Lung (tissue), 12 donors: ENCODE measurements around the gene DCDC1. TPM values are rescaled to one million over a fixed set of nuclear protein-coding genes. Genes with fewer than 3 reads are reported as not detected.

Experiments
- ATAC-seq: fragments of 200-7000 bp; cut with Tn5 transposase; one replicate; pipeline ENCODE4 v1.9.1; 2020; ENCODE audit warnings: moderate number of reproducible peaks; ENCODE audit not compliant: insufficient read depth, low FRiP score
- DNase-seq, 3 donors: peaks; one replicate each; pipeline ENCODE4 v3.0.0-alpha.2; 2013 to 2017
- H3K27ac ChIP-seq, 2 donors: one replicate each; pipeline ENCODE4 v1.5.1; 2013; ENCODE audit warnings: mild to moderate bottlenecking in 2 of 2, moderate library complexity in 2 of 2, control low read depth in 1 of 2, inconsistent platforms in 1 of 2, low read depth in 1 of 2, low read length in 1 of 2
- H3K27me3 ChIP-seq, 3 donors: one replicate each; pipeline ENCODE4 v1.5.1; 2013; ENCODE audit warnings: low read length in 2 of 3; ENCODE audit not compliant: control insufficient read depth in 3 of 3, insufficient read depth in 3 of 3
- H3K36me3 ChIP-seq, 4 donors: one replicate each; pipeline ENCODE4 v1.5.1; 2013; ENCODE audit warnings: low read length in 4 of 4, mild to moderate bottlenecking in 1 of 4, moderate library complexity in 1 of 4; ENCODE audit not compliant: control insufficient read depth in 4 of 4, insufficient read depth in 4 of 4
- H3K4me1 ChIP-seq, 5 donors: one replicate each; pipeline ENCODE4 v1.5.1; 2013; ENCODE audit warnings: low read length in 5 of 5, mild to moderate bottlenecking in 2 of 5, moderate library complexity in 1 of 5; ENCODE audit not compliant: control insufficient read depth in 5 of 5, insufficient read depth in 5 of 5
- H3K4me3 ChIP-seq: one replicate; pipeline ENCODE4 v1.5.1; 2013; ENCODE audit warnings: mild to moderate bottlenecking, control low read depth, moderate library complexity
- H3K9ac ChIP-seq, 2 donors: one replicate each; pipeline ENCODE4 v1.5.1; 2013; ENCODE audit warnings: low read length in 2 of 2, control low read depth in 1 of 2; ENCODE audit not compliant: insufficient read depth in 1 of 2
- H3K9me3 ChIP-seq, 4 donors: one replicate each; pipeline ENCODE4 v1.5.1; 2013; ENCODE audit warnings: low read length in 3 of 4, mild to moderate bottlenecking in 1 of 4, moderate library complexity in 1 of 4; ENCODE audit not compliant: control insufficient read depth in 4 of 4, insufficient read depth in 3 of 4
- CTCF ChIP-seq: IDR thresholded peaks from 2 replicates; pipeline ENCODE4 v1.5.1; 2012; ENCODE audit warnings: mild to moderate bottlenecking; ENCODE audit errors: control extremely low read depth, extremely low read depth
- WGBS, 2 donors: extraction: QIAGEN DNeasy Blood & Tissue Kit; methylation state at CpG; one replicate each; pipeline ENCODE4 v1.1.7; 2013; 5-methylcytosine and 5-hydroxymethylcytosine counted together
- polyA plus RNA-seq, 2 donors: library from polyadenylated mRNA; stranded (reverse); fragments of 200-250 nt; gene quantifications; one replicate each; pipeline ENCODE4 v1.2.1, GENCODE V29; 2013
- total RNA-seq, 2 donors: library from RNA; depleted of rRNA in 1 of 2; stranded (reverse); fragments of >200 nt in 1 of 2; gene quantifications; one replicate each; pipeline ENCODE4 v1.2.1, GENCODE V29; 2014 to 2021
- donor health status: control.
- donor health status: control.
- donor health status: Bipolar disorder and iron deficiency.
- donor health status: healthy.
- donor health status: DM: yes; HTN: yes; CAD: no.

DCDC1 gene
- total and polyA plus RNA-seq, 4 donors = 0.47 to 20.6 (median 4.7) TPM

DNA sequence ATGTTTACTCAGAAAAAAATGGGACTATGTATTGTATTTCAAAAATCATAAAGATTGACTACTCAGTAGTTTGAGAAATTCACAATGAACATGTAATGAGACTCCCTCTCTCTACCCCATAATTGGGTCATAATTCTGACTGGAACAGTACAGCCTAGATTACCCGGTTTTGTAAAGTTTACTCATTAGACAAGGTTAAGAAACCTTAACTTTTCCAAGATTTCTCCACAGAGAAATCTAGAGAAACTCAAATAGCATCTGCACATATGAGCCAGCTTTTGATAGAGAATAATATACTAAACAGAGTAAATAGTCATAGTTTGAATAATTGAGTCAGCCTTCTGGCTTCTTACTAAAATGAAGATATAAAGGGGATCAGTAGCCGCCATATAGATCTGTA lies 452.3 kb downstream of the DCDC1 start:
- no peak overlapping the region for H3K27ac ChIP-seq

GRCh38 chr11:30916764-30917163 lies 452.8 kb downstream of the DCDC1 start:
- no peaks in the 10 kb centered on the region for H3K36me3 ChIP-seq
- no peak for TF ChIP-seq CTCF
- H3K9ac ChIP-seq = no peak overlapping the region
- 85 to 87% methylated on average over 4 of the region's 4 CpGs for WGBS, 2 donors
- no peak overlapping the region for H3K4me3 ChIP-seq
- ATAC-seq = no peak
- no peaks in the 10 kb centered on the region for H3K9me3 ChIP-seq
- H3K27me3 ChIP-seq = no peaks in the 10 kb centered on the region
- no peak for DNase-seq
- H3K4me1 ChIP-seq = no peaks in the 10 kb centered on the region
- no peak overlapping the region for H3K27ac ChIP-seq

More for the DNA sequence above, 452.3 kb downstream of the DCDC1 start:
- DNase-seq = no peak
- Histone ChIP-seq H3K4me1 (no peaks in the 10 kb centered on the region), H3K36me3 (no peaks in the 10 kb centered on the region), H3K9me3 (no peaks in the 10 kb centered on the region), H3K27me3 (no peaks in the 10 kb centered on the region), H3K9ac (no peak overlapping the region), H3K4me3 (no peak overlapping the region)
- ATAC-seq = no peak
- WGBS, 2 donors = 89 to 95% methylated on average over 2 of the region's 2 CpGs
- no peak for TF ChIP-seq CTCF

DNA sequence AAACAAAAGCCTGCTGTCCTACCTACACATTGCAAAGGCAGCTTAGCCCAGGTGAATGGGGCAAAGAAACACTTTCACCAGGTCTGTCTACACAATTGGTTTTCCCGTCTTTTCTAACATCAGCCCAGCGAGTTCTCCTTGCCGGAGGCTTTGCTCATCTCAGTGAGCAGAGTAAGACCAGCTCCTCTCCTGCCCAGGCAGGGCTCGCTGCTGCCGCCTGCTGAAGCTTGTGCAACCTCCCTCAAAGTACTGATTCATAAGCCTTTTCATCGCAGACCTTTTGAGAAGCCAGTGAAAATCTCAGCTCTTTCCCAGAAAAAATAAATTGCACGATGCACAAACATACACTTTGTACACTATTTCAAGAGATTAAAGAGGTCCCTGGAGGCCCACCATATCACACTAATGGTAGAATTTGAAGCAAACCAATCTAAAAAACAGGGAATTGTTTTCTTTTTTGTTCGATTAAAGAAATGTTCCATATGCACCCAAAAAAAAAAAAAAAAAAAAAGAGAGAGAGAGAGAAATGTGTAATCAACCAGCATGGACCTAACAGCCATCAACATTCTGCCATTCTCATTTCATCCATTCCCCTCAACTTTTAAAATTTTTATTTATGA lies 455.3 kb downstream of the DCDC1 start:
- no peak overlapping the region for H3K9ac ChIP-seq
- no peak for ATAC-seq
- H3K9me3 ChIP-seq = no peaks in the 10 kb centered on the region
- H3K4me3 ChIP-seq = no peak overlapping the region
- H3K4me1 ChIP-seq = peaks cover 0 to 3% (median 0%) of the 10 kb centered on the region in 5 donors
- no peaks in the 10 kb centered on the region for H3K36me3 ChIP-seq
- 25 to 26% methylated on average over 8 of the region's 8 CpGs for WGBS, 2 donors
- H3K27ac ChIP-seq = no peak overlapping the region
- DNase-seq = peak; percentile 73 to 88 (median 83)
- no peaks in the 10 kb centered on the region for H3K27me3 ChIP-seq
- no peak for TF ChIP-seq CTCF

DNA sequence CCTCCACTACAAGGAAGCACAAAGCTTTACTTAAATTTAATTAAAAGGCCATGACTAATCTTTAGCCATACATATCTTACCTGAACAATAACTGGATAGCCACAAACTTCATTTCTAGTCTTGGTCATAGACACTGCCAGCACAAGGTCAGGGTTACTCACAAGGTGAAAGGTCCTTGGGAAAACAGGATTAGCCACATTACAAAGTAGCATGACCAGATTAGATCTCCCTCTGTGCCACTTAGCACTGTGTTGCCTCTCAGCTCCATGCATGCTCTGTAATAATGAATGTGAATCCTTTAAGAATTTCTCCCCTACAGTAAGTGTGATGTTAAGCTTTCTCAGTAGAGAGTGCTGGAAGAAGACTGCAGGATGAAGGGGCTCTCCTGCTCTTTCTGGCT lies 458.3 kb downstream of the DCDC1 start:
- H3K9ac ChIP-seq = no peak overlapping the region
- no peaks in the 10 kb centered on the region for H3K9me3 ChIP-seq
- H3K4me1 ChIP-seq = peaks cover 0 to 3% (median 0%) of the 10 kb centered on the region in 5 donors
- H3K36me3 ChIP-seq = no peaks in the 10 kb centered on the region
- TF ChIP-seq CTCF = no peak
- DNase-seq (no peak), ATAC-seq (no peak)
- no peak overlapping the region for H3K4me3 ChIP-seq
- no peak overlapping the region for H3K27ac ChIP-seq
- H3K27me3 ChIP-seq = no peaks in the 10 kb centered on the region
